ENCODE measurements around the gene TSPAN3. TPM values are rescaled to one million over a fixed set of nuclear protein-coding genes. Genes with fewer than 3 reads are reported as not detected.

TSPAN3 gene
- total and polyA plus RNA-seq, 2 donors (not counting 1 experiment from before 2014, with no cell fraction given): 109 to 130 TPM

- peak overlapping the region; percentile 68 for H3K4me2 ChIP-seq (replicated peaks; ENCODE audit: low read depth, low read length, poor library complexity, severe bottlenecking)
- no peak for ATAC-seq (ENCODE audit: low read depth)
- CTCF ChIA-PET: no interaction called here
- no peak overlapping the region for H3K9ac ChIP-seq (ENCODE audit: low read length)
- peak overlapping the region; percentile 78 to 92 for H3K27ac ChIP-seq (ENCODE audit: low read length in 2 of 2)
- H3K27ac Mint-ChIP-seq: peak overlapping the region; percentile 89
- POLR2A ChIA-PET: interaction anchor here (0.7 kb wide), 2 partner anchors 131 to 273 kb away, joined by 4 to 6 read pairs; no protein-coding TSS in a partner anchor
- intact Hi-C loops (cut with micrococcal nuclease): no loop called here
- H3K79me2 ChIP-seq (ENCODE audit: control insufficient read depth, insufficient read depth, low read length): no peaks in the 10 kb centered on the region
- H4K20me1 ChIP-seq (ENCODE audit: control insufficient read depth, insufficient read depth, low read length, poor library complexity, severe bottlenecking): no peaks in the 10 kb centered on the region
- H3K9me3 ChIP-seq (ENCODE audit: control extremely low read depth in 1 of 3, control insufficient read depth in 2 of 3, insufficient read depth in 1 of 3, low read length in 2 of 3): no peaks in the 10 kb centered on the region
- no peaks in the 10 kb centered on the region for H3K27me3 ChIP-seq (replicated peaks in 1 of 4; ENCODE audit: control extremely low read depth in 1 of 4, control insufficient read depth in 3 of 4, insufficient read depth in 4 of 4, low read length in 3 of 4)
- TF ChIP-seq EZH2 (IDR thresholded peaks at IDR 0.05; ENCODE audit: borderline replicate concordance, insufficient read depth, low read depth, low read length, poor library complexity, severe bottlenecking) (no peak), CTCF (IDR thresholded peaks at IDR 0.05) (no peak)
- H3K4me1 ChIP-seq (ENCODE audit: control insufficient read depth in 2 of 2, insufficient read depth in 2 of 2, low read length in 2 of 2): peaks cover 48 to 57% of the 10 kb centered on the region in 2 donors
- no peaks in the 10 kb centered on the region for H3K27me3 Mint-ChIP-seq
- no peak overlapping the region for H2AFZ ChIP-seq (ENCODE audit: insufficient read depth, low read depth, low read length, poor library complexity, severe bottlenecking)
- peak overlapping the region; percentile 6 for H3K4me3 Mint-ChIP-seq
- WGBS (ENCODE audit: insufficient coverage): no CpG with 5 or more reads among the region's 2 CpGs
- no peak for DNase-seq
- H3K4me1 Mint-ChIP-seq: peaks cover 50% of the 10 kb centered on the region
- H3K36me3 ChIP-seq (replicated peaks in 1 of 2; ENCODE audit: control extremely low read depth in 1 of 2, control insufficient read depth in 1 of 2, extremely low read depth in 1 of 2, insufficient read depth in 2 of 2, low read length in 1 of 2): no peaks in the 10 kb centered on the region
- no peak overlapping the region for H3K4me3 ChIP-seq (ENCODE audit: control extremely low read depth in 1 of 5, extremely low read depth in 1 of 5, insufficient read depth in 1 of 5, low read depth in 2 of 5, low read length in 4 of 5)
- H3K9me3 Mint-ChIP-seq (ENCODE audit: insufficient read depth): no peaks in the 10 kb centered on the region
Measured at GRCh38 chr15:77085297-77085696, 14.4 kb upstream of the TSPAN3 start.

- intact Hi-C loops (cut with micrococcal nuclease): loop anchor here (5.0 kb wide), 1 partner anchor 103 kb away; no protein-coding TSS in a partner anchor
- TF ChIP-seq CTCF (IDR thresholded peaks at IDR 0.05): no peak
- no peak for TF ChIP-seq EZH2 (IDR thresholded peaks at IDR 0.05; ENCODE audit: borderline replicate concordance, insufficient read depth, low read depth, low read length, poor library complexity, severe bottlenecking)
- H3K27me3 ChIP-seq (replicated peaks in 1 of 4; ENCODE audit: control extremely low read depth in 1 of 4, control insufficient read depth in 3 of 4, insufficient read depth in 4 of 4, low read length in 3 of 4): no peaks in the 10 kb centered on the region
- H4K20me1 ChIP-seq (ENCODE audit: control insufficient read depth, insufficient read depth, low read length, poor library complexity, severe bottlenecking): no peaks in the 10 kb centered on the region
- H3K4me2 ChIP-seq (replicated peaks; ENCODE audit: low read depth, low read length, poor library complexity, severe bottlenecking): peak overlapping the region; percentile 68
- H3K4me3 ChIP-seq (ENCODE audit: control extremely low read depth in 1 of 5, extremely low read depth in 1 of 5, insufficient read depth in 1 of 5, low read depth in 2 of 5, low read length in 4 of 5): peak overlapping the region in 3 of 5 experiments; percentile 2 to 45 (median 38)
- 92% methylated on average over 4 of the region's 8 CpGs for WGBS (ENCODE audit: insufficient coverage)
- no peaks in the 10 kb centered on the region for H3K9me3 Mint-ChIP-seq (ENCODE audit: insufficient read depth)
- POLR2A ChIA-PET: no interaction called here
- CTCF ChIA-PET: no interaction called here
- H3K27me3 Mint-ChIP-seq: no peaks in the 10 kb centered on the region
- H3K4me1 ChIP-seq (ENCODE audit: control insufficient read depth in 2 of 2, insufficient read depth in 2 of 2, low read length in 2 of 2): peaks cover 48 to 57% of the 10 kb centered on the region in 2 donors
- peak overlapping the region; percentile 46 for H2AFZ ChIP-seq (ENCODE audit: insufficient read depth, low read depth, low read length, poor library complexity, severe bottlenecking)
- no peaks in the 10 kb centered on the region for H3K9me3 ChIP-seq (ENCODE audit: control extremely low read depth in 1 of 3, control insufficient read depth in 2 of 3, insufficient read depth in 1 of 3, low read length in 2 of 3)
- H3K9ac ChIP-seq (ENCODE audit: low read length): peak overlapping the region; percentile 39
- H3K36me3 ChIP-seq (replicated peaks in 1 of 2; ENCODE audit: control extremely low read depth in 1 of 2, control insufficient read depth in 1 of 2, extremely low read depth in 1 of 2, insufficient read depth in 2 of 2, low read length in 1 of 2): no peaks in the 10 kb centered on the region
- ATAC-seq (ENCODE audit: low read depth) (no peak), DNase-seq (peak; percentile 53)
- peak overlapping the region; percentile 89 for H3K27ac Mint-ChIP-seq
- H3K4me1 Mint-ChIP-seq: peaks cover 50% of the 10 kb centered on the region
- no peaks in the 10 kb centered on the region for H3K79me2 ChIP-seq (ENCODE audit: control insufficient read depth, insufficient read depth, low read length)
- peak overlapping the region; percentile 78 to 92 for H3K27ac ChIP-seq (ENCODE audit: low read length in 2 of 2)
- peak overlapping the region; percentile 60 for H3K4me3 Mint-ChIP-seq
Measured at GRCh38 chr15:77084436-77084835, 13.5 kb upstream of the TSPAN3 start.

All from B cell (primary cell).